CD4-positive, alpha-beta memory T cell (primary cell): ENCODE data around the gene ANAPC5. TPM values are rescaled to one million over a fixed set of nuclear protein-coding genes. Genes with fewer than 3 reads are reported as not detected.

Experiments
- CTCF ChIA-PET: fragments of 350-600 bp; sonication (Branson Sonifier 250); formaldehyde crosslinking; loops from one replicate; lab custom pipeline; 2021; ENCODE audit warnings: inconsistent platforms; ENCODE audit not compliant: partially characterized antibody; lab: Charles Lee
- POLR2A ChIA-PET: fragments of 350-600 bp; sonication (Branson Sonifier 250); formaldehyde crosslinking; loops from one replicate; lab custom pipeline; 2021; ENCODE audit not compliant: partially characterized antibody; lab: Charles Lee
- DNase-seq, 5 donors: peaks; one replicate each; pipeline versions ENCODE4 v3.0.0 to v3.0.0-alpha.2; 2020 to 2022; ENCODE audit warnings: mixed read lengths in 1 of 5
- H3K27ac ChIP-seq: one replicate; pipeline ENCODE4 v1.7.0; 2013; ENCODE audit warnings: low read depth, low read length
- H3K27me3 ChIP-seq: 2 replicates; pipeline ENCODE4 v1.7.0; 2013; ENCODE audit warnings: mild to moderate bottlenecking, low read length, moderate library complexity; ENCODE audit not compliant: insufficient read depth
- H3K36me3 ChIP-seq: 2 replicates; pipeline ENCODE4 v1.7.0; 2013; ENCODE audit warnings: mild to moderate bottlenecking, low read length, moderate library complexity; ENCODE audit not compliant: insufficient read depth
- H3K4me1 ChIP-seq: 2 replicates; pipeline ENCODE4 v1.7.0; 2013; ENCODE audit warnings: mild to moderate bottlenecking, low read length, moderate library complexity; ENCODE audit not compliant: insufficient read depth
- H3K4me3 ChIP-seq, 2 donors: one replicate each; pipeline ENCODE4 v1.7.0; 2013; ENCODE audit warnings: low read length in 2 of 2, mild to moderate bottlenecking in 1 of 2
- H3K9me3 ChIP-seq, 2 donors: one replicate each; pipeline ENCODE4 v1.7.0; 2013; ENCODE audit warnings: low read length in 2 of 2, control low read depth in 1 of 2; ENCODE audit not compliant: control insufficient read depth in 1 of 2
- H3K27ac Mint-ChIP-seq, 7 donors: one replicate each; pipeline ENCODE4 v1.8.0; 2020 to 2021; ENCODE audit warnings: mixed read lengths in 7 of 7, mild to moderate bottlenecking in 6 of 7, inconsistent platforms in 3 of 7, moderate library complexity in 3 of 7
- H3K27me3 Mint-ChIP-seq, 2 donors: one replicate each; pipeline ENCODE4 v1.8.0; 2020 to 2021; ENCODE audit warnings: mixed read lengths in 2 of 2
- H3K36me3 Mint-ChIP-seq, 2 donors: one replicate each; pipeline ENCODE4 v1.8.0; 2020 to 2021; ENCODE audit warnings: mixed read lengths in 2 of 2, inconsistent platforms in 1 of 2, mild to moderate bottlenecking in 1 of 2
- H3K4me1 Mint-ChIP-seq, 4 donors: one replicate each; pipeline ENCODE4 v1.8.0; 2020 to 2021; ENCODE audit warnings: mixed read lengths in 4 of 4, mild to moderate bottlenecking in 1 of 4
- H3K4me3 Mint-ChIP-seq, 8 donors: one replicate each; pipeline ENCODE4 v1.8.0; 2020 to 2021; ENCODE audit warnings: mixed read lengths in 8 of 8, mild to moderate bottlenecking in 7 of 8, moderate library complexity in 6 of 8, inconsistent platforms in 3 of 8
- H3K9me3 Mint-ChIP-seq, 8 donors: one replicate each; pipeline ENCODE4 v1.8.0; 2020 to 2021; ENCODE audit warnings: mixed read lengths in 8 of 8, mild to moderate bottlenecking in 5 of 8, inconsistent platforms in 3 of 8, moderate library complexity in 1 of 8
- intact Hi-C: fragments of 100-400 bp; cut with micrococcal nuclease; formaldehyde crosslinking; loops from one replicate; pipeline ENCODE4 v1.15.1; 2023
- polyA plus RNA-seq, 2 donors: library from polyadenylated mRNA; unstranded; fragments of 300-500 nt; fragmentation: Illumina TruSeq; gene quantifications; one replicate each; pipeline ENCODE4 v1.2.3, GENCODE V29; 2021
- total RNA-seq, 2 experiments: library from RNA; stranded (reverse); gene quantifications; one replicate each; pipeline ENCODE4 v1.2.3, GENCODE V29; 2021

Gene ANAPC5
- total and polyA plus RNA-seq, 4 experiments from 2014 or later = 142 to 231 (median 143) TPM

DNA sequence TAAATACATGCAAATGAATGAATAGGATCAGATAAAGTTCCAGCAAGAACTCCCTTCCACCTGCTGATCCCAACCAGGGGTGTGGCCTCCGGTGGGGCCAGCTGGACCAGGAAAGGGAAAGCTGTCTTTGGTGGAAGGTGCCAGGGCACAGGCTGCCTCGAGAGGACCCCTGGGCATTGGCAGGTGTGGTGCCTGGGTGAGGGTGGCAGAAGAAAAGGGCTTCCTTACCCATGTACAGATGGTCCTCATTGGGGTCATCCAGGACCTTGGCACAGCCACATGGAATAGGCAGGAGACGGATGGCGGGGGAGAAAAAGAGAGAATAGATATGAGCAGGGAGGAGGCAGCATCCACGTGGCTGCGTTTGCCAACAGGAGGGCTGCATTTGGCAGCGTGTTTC, 92.1 kb downstream of the ANAPC5 start:
- POLR2A ChIA-PET = no interaction called here
- no peaks in the 10 kb centered on the region for H3K27me3 Mint-ChIP-seq
- Histone ChIP-seq H3K4me1 (no peaks in the 10 kb centered on the region), H3K36me3 (peaks cover 8% of the 10 kb centered on the region), H3K27me3 (no peaks in the 10 kb centered on the region), H3K4me3 (no peak overlapping the region), H3K27ac (no peak overlapping the region), H3K9me3 (no peaks in the 10 kb centered on the region)
- DNase-seq = no peak
- peak overlapping the region in 1 of 7 donors; percentile 47 for H3K27ac Mint-ChIP-seq
- no peaks in the 10 kb centered on the region for H3K4me1 Mint-ChIP-seq
- intact Hi-C loops = no loop called here
- no peak overlapping the region for H3K4me3 Mint-ChIP-seq
- CTCF ChIA-PET = no interaction called here
- H3K9me3 Mint-ChIP-seq = no peaks in the 10 kb centered on the region
- H3K36me3 Mint-ChIP-seq = peaks cover 49 to 54% of the 10 kb centered on the region in 2 donors

- Histone ChIP-seq H3K36me3 (peaks cover 14% of the 10 kb centered on the region), H3K27me3 (no peaks in the 10 kb centered on the region), H3K4me3 (no peak overlapping the region), H3K4me1 (no peaks in the 10 kb centered on the region), H3K9me3 (no peaks in the 10 kb centered on the region), H3K27ac (no peak overlapping the region)
- Mint-ChIP-seq H3K36me3 (peaks cover 49 to 58% of the 10 kb centered on the region in 2 donors), H3K4me1 (no peaks in the 10 kb centered on the region), H3K9me3 (no peaks in the 10 kb centered on the region), H3K27ac (no peak overlapping the region), H3K4me3 (no peak overlapping the region), H3K27me3 (no peaks in the 10 kb centered on the region)
- intact Hi-C loops = no loop called here
- no peak for DNase-seq
- ChIA-PET POLR2A (no interaction called here), CTCF (no interaction called here)
These were observed 93.1 kb downstream of the ANAPC5 start for GRCh38 chr12:121259074-121259473.

Other genes with a start within 250 kb of the ANAPC5 start
- gene P2RX7, start 219.5 kb downstream of the ANAPC5 start, total RNA-seq = 1 to 10 TPM; 7.0 to 7.3 TPM
- gene P2RX7, start 219.5 kb downstream of the ANAPC5 start, polyA plus RNA-seq = 1 to 10 TPM; 3.8 to 8.6 TPM
- 10 to 100 TPM; 48.3 to 57.1 TPM for gene P2RX4, start 142.3 kb downstream of the ANAPC5 start, total RNA-seq
- 10 to 100 TPM; 35.4 to 66.0 TPM for gene P2RX4, start 142.3 kb downstream of the ANAPC5 start, polyA plus RNA-seq
- gene CAMKK2, start 55.7 kb downstream of the ANAPC5 start, total RNA-seq = 10 to 100 TPM; 17.0 to 20.0 TPM
- gene CAMKK2, start 55.7 kb downstream of the ANAPC5 start, polyA plus RNA-seq = 10 to 100 TPM; 13.4 to 20.6 TPM
- gene RNF34, start 47.7 kb upstream of the ANAPC5 start, total RNA-seq = 10 to 100 TPM; 88.6 to 95.3 TPM
- 10 to 100 TPM; 61.3 to 84.7 TPM for gene RNF34, start 47.7 kb upstream of the ANAPC5 start, polyA plus RNA-seq
- 100 to 1,000 TPM in 1 of 2 experiments, 10 to 100 TPM in 1; 98.7 to 101 TPM for gene KDM2B, start 228.6 kb upstream of the ANAPC5 start, total RNA-seq
- 10 to 100 TPM in 1 of 2 donors, 1 to 10 TPM in 1; 7.7 to 20.6 TPM for gene KDM2B, start 228.6 kb upstream of the ANAPC5 start, polyA plus RNA-seq